HG02642 (cell line): Measurements from ENCODE around the gene KIF21A.
"Not testable (repeated sequence)": the region's sequence is repeated elsewhere in the genome, so short reads cannot be mapped to it uniquely, and the experiment has no call there.

Source experiments
- ATAC-seq: cut with Tn5 transposase; IDR thresholded peaks from one replicate; pipeline ENCODE4 v1.9.1; 2021; ENCODE audit warnings: mild to moderate bottlenecking; ENCODE audit not compliant: unreplicated experiment, poor library complexity

Gene KIF21A

GRCh38 chr12:39295593-39295992, 147.3 kb downstream of the KIF21A start:
- ATAC-seq, result not testable (repeated sequence)

- no peak for ATAC-seq
These were observed 148.2 kb downstream of the KIF21A start for GRCh38 chr12:39294715-39295114.

- no peak for ATAC-seq
These were observed 150.7 kb downstream of the KIF21A start for GRCh38 chr12:39292125-39292630.

GRCh38 chr12:39287817-39288216, 155.1 kb downstream of the KIF21A start:
- no peak for ATAC-seq

- ATAC-seq, result no peak
These were observed 155.5 kb downstream of the KIF21A start for GRCh38 chr12:39287409-39287808.

GRCh38 chr12:39278426-39278825, 164.5 kb downstream of the KIF21A start:
- ATAC-seq, result no peak

- no peak for ATAC-seq
These were observed 165.5 kb downstream of the KIF21A start for GRCh38 chr12:39277416-39277815.

GRCh38 chr12:39275846-39276245, 167.1 kb downstream of the KIF21A start:
- no peak for ATAC-seq

- peak; percentile 56 for ATAC-seq
These were observed 169.9 kb downstream of the KIF21A start for GRCh38 chr12:39272871-39273655.

- ATAC-seq, result no peak
These were observed 173.4 kb downstream of the KIF21A start for GRCh38 chr12:39269492-39269891.

- no peak for ATAC-seq
These were observed 175.0 kb downstream of the KIF21A start for GRCh38 chr12:39267886-39268285.

- ATAC-seq, result no peak
These were observed 190.3 kb downstream of the KIF21A start for GRCh38 chr12:39252628-39253027.
